Measurements from ENCODE around the gene CDK6.

The CDK6 gene

GRCh38 chr7:92650391-92650790 is 186.0 kb downstream of the CDK6 start:
- TF ChIP-seq CTCF (IDR thresholded peaks at IDR 0.05; ENCODE audit: borderline replicate concordance, insufficient read depth, low read depth, low read length), result no peak
- no peak overlapping the region for H3K4me3 ChIP-seq (ENCODE audit: low read depth, low read length)

- no peak for TF ChIP-seq CTCF (IDR thresholded peaks at IDR 0.05; ENCODE audit: borderline replicate concordance, insufficient read depth, low read depth, low read length)
- H3K4me3 ChIP-seq (ENCODE audit: low read depth, low read length), result no peak overlapping the region
Observed at GRCh38 chr7:92648067-92648466, 188.3 kb downstream of the CDK6 start.

- no peak for TF ChIP-seq CTCF (IDR thresholded peaks at IDR 0.05; ENCODE audit: borderline replicate concordance, insufficient read depth, low read depth, low read length)
- no peak overlapping the region for H3K4me3 ChIP-seq (ENCODE audit: low read depth, low read length)
Observed at GRCh38 chr7:92647652-92648051, 188.7 kb downstream of the CDK6 start.

GRCh38 chr7:92647011-92647625 is 189.3 kb downstream of the CDK6 start:
- H3K4me3 ChIP-seq (ENCODE audit: low read depth, low read length), result no peak overlapping the region
- no peak for TF ChIP-seq CTCF (IDR thresholded peaks at IDR 0.05; ENCODE audit: borderline replicate concordance, insufficient read depth, low read depth, low read length)

- TF ChIP-seq CTCF (IDR thresholded peaks at IDR 0.05; ENCODE audit: borderline replicate concordance, insufficient read depth, low read depth, low read length), result no peak
Observed at GRCh38 chr7:92645114-92646061, 191.0 kb downstream of the CDK6 start.

GRCh38 chr7:92644406-92645113 is 191.8 kb downstream of the CDK6 start:
- H3K4me3 ChIP-seq (ENCODE audit: low read depth, low read length), result no peak overlapping the region
- no peak for TF ChIP-seq CTCF (IDR thresholded peaks at IDR 0.05; ENCODE audit: borderline replicate concordance, insufficient read depth, low read depth, low read length)

More at GRCh38 chr7:92645114-92646061, 191.0 kb downstream of the CDK6 start:
- no peak overlapping the region for H3K4me3 ChIP-seq (ENCODE audit: low read depth, low read length)

All from GM12875 (cell line).